ENCODE results near the gene WNT4.

DNA sequence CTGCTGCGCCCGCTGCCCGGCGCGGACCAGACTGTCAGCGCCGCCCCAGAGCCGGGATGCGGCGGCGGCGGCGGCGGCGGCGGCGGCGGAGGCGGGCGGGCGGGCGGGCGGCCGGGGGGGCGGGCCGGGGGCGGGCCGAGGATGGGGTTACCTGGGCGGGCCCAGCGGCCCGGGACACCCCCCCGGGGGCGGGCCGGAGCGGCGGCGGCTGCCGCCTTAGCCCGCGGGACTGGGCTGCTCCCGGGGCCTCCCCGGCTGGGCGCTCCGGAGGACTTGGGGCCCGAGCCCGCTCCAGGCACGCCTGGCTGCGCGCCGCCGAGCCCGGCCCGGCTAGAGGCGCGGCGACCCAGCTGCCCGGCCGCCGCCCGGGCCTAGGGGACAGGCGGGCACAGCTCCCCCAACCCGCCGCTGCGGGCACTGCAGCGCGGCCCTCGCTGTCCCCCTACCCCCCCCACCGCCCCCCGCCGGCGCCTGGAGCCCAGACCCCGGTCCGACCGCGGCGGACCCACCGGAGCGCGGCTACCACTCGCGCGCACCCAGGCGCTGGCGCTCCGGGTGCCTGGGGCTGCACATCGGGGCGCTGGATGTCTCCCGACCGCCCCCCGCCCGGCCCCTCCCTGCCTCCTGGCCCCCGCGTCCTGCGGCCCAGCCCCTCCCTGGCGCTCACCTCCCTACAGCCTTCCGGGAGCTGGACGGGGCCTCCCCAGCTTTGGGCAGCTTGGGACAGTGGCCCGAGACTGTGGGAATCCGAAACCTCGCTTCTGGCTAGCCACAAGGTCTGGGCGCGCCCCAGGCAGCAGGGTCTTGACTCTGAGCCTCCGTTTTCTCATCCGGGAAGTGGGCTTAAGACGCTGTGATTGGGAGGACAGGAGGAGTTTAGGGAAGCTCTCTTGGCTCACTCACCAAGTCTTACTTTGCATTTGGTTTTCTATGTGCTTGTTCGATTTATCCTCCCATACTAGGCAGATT, at the start of gene WNT4:
- TF ChIP-seq CTCF (IDR thresholded peaks at IDR 0.05): peak in 2 of 4 experiments; percentile 30 to 33
- peak in 1 of 2 donors; percentile 14 for TF ChIP-seq POLR2A (IDR thresholded peaks at IDR 0.05)

Measured in uterus (tissue), 2 donors.